IPS-NIHi11 (cell line): Measurements from ENCODE around the gene IGFBP1.
"Not testable (repeated sequence)": the region's sequence is repeated elsewhere in the genome, so short reads cannot be mapped to it uniquely, and the experiment has no call there.

ENCODE experiments used
- DNase-seq: peaks from one replicate; pipeline ENCODE4 v3.0.0; 2012; ENCODE audit warnings: mixed read lengths, low spot score

Gene IGFBP1

GRCh38 chr7:45938626-45939302, 50.5 kb downstream of the IGFBP1 start:
- DNase-seq: peak; percentile 70

- no peak for DNase-seq
These were observed 51.3 kb downstream of the IGFBP1 start for GRCh38 chr7:45939574-45939973.

- not testable (repeated sequence) for DNase-seq
These were observed 52.0 kb downstream of the IGFBP1 start for GRCh38 chr7:45940237-45940781.

GRCh38 chr7:45940939-45941338, 52.7 kb downstream of the IGFBP1 start:
- DNase-seq: no peak
